Measurements from ENCODE around the gene CFAP73. TPM values are rescaled to one million over a fixed set of nuclear protein-coding genes. Genes with fewer than 3 reads are reported as not detected.
"Not testable (repeated sequence)": the region's sequence is repeated elsewhere in the genome, so short reads cannot be mapped to it uniquely, and the experiment has no call there.

CFAP73 gene
- total RNA-seq, 4 donors from 2014 or later: 1.0 to 2.6 (median 2.0) TPM

DNA sequence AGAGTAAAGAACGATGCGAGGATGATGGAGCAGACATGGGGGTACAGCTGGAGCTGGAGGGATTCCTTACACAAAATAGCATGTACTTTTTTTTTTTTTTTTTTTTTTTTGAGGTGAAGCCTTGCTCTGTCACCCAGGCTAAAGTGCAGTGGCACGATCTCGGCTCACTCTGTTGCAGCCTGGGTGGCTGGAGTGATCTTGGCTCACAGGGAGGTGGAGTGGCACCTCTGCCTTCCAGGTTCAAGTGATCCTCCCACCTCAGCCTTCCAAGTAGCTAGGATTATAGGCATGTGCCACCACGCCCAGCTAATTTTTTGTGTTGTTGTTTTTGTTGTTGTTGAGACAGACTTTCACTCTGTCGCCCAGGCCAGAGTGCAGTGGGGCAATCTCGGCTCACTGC lies 8.8 kb upstream of the CFAP73 start:
- H3K27ac ChIP-seq: peak overlapping the region; percentile 75
- DNase-seq (ENCODE audit: low spot score in 2 of 2): no peak
- peaks cover 21% of the 10 kb centered on the region for H3K4me1 ChIP-seq
- no peaks in the 10 kb centered on the region for H3K36me3 ChIP-seq
- TF ChIP-seq POLR2AphosphoS5 (IDR thresholded peaks at IDR 0.05) (no peak), EP300 (IDR thresholded peaks at IDR 0.05) (no peak), POLR2A (IDR thresholded peaks at IDR 0.05) (no peak)
- TF ChIP-seq, protein P1, sequence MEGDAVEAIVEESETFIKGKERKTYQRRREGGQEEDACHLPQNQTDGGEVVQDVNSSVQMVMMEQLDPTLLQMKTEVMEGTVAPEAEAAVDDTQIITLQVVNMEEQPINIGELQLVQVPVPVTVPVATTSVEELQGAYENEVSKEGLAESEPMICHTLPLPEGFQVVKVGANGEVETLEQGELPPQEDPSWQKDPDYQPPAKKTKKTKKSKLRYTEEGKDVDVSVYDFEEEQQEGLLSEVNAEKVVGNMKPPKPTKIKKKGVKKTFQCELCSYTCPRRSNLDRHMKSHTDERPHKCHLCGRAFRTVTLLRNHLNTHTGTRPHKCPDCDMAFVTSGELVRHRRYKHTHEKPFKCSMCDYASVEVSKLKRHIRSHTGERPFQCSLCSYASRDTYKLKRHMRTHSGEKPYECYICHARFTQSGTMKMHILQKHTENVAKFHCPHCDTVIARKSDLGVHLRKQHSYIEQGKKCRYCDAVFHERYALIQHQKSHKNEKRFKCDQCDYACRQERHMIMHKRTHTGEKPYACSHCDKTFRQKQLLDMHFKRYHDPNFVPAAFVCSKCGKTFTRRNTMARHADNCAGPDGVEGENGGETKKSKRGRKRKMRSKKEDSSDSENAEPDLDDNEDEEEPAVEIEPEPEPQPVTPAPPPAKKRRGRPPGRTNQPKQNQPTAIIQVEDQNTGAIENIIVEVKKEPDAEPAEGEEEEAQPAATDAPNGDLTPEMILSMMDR (IDR thresholded peaks at IDR 0.05): no peak
- no peaks in the 10 kb centered on the region for H3K9me3 ChIP-seq
- peaks cover 10% of the 10 kb centered on the region for H3K27me3 ChIP-seq
- H3K4me3 ChIP-seq: no peak overlapping the region
- WGBS: 59% methylated on average over 7 of the region's 7 CpGs

DNA sequence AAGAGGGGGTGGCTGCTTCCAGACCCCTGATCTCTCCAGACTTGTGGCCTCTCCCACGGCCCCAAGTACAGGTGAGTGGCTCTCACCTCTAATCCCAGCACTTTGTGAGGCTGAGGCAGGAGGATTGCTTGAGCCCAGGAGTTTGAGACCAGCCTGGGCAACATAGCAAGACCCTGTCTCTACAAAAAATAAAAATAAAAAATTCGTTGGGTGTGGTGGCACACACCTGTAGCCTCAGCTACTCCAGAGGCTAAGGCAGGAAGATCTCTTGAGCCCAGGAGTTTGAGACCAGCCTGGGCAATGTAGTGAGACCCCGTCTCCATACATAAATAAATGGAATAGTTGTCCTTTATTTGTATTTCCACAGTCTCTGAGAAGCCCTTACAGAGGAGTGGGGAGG lies 7.8 kb upstream of the CFAP73 start:
- H3K27ac ChIP-seq: peak overlapping the region; percentile 75
- peaks cover 17% of the 10 kb centered on the region for H3K4me1 ChIP-seq
- not testable (repeated sequence) for DNase-seq (ENCODE audit: low spot score in 2 of 2); H3K9me3 ChIP-seq; H3K36me3 ChIP-seq; H3K27me3 ChIP-seq; H3K4me3 ChIP-seq
- 76% methylated on average over 3 of the region's 3 CpGs for WGBS

DNA sequence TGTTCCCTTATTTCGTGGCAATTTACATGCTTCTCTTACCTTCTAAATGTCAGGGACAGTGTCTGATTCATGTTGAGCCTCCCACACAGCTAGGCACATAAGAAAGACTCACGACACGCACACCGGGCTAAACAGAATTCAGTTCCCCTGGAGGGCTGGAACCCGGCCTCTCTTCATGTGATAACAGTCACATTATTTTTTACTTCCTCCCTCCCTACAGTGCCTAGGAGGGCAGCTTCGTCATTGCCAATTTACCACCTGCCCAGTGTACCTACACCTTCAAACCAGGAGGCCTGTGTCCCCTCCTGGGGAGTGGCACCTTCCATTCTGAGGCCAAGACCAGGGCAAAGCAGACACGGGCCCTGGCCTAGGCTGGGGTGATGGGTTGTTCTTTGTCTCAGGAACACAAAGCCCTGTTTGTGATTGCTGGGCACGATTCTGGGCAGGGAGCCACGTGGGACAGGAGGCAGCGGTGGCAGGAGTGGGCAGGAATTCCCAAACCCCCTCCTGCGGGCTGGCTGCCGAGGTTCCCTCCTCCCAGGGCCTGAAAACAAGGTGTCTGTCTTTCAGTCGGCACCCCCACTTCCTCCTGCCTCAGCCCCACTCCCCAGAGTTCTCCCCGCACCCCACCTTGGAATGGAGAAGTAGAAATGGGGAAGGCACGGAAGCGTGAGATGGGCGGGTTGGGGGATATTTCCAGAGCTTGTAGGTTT lies 7.2 kb upstream of the CFAP73 start:
- no peak overlapping the region for H3K4me3 ChIP-seq
- H3K36me3 ChIP-seq: no peaks in the 10 kb centered on the region
- H3K27me3 ChIP-seq: peaks cover 6% of the 10 kb centered on the region
- TF ChIP-seq EP300 (IDR thresholded peaks at IDR 0.05) (no peak), POLR2A (IDR thresholded peaks at IDR 0.05) (no peak), POLR2AphosphoS5 (IDR thresholded peaks at IDR 0.05) (no peak)
- TF ChIP-seq, protein P1 (IDR thresholded peaks at IDR 0.05): no peak
- peaks cover 17% of the 10 kb centered on the region for H3K4me1 ChIP-seq
- H3K27ac ChIP-seq: peak overlapping the region; percentile 75
- peak in 1 of 2 donors; percentile 74 for DNase-seq (ENCODE audit: low spot score in 2 of 2)
- no peaks in the 10 kb centered on the region for H3K9me3 ChIP-seq
- 64% methylated on average over 17 of the region's 17 CpGs for WGBS

DNA sequence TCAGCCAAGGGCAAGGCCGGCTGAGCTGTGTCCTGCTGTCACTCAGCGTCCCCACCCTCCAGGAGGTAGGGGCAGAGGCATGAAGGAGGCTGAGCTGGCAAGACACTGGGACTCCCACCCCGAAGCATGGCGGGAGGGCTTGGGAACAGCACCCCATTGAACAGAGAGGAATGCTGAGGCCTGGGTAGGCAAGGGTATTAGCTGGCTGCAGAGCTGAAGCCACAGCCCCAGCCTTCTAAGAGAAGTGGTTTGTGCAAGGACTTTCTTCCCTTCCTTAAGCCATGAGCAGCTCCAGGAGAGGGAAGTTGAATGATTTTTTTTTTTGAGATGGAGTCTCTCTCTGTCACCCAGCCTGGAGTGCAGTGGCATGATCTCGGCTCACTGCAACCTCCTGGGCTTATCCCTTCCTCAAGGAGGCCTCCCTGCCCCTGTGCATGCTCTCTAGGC lies 6.6 kb upstream of the CFAP73 start:
- no peak overlapping the region for H3K4me3 ChIP-seq
- DNase-seq (ENCODE audit: low spot score in 2 of 2): no peak
- H3K4me1 ChIP-seq: peaks cover 17% of the 10 kb centered on the region
- H3K9me3 ChIP-seq: no peaks in the 10 kb centered on the region
- H3K27ac ChIP-seq: peak overlapping the region; percentile 75
- TF ChIP-seq POLR2A (IDR thresholded peaks at IDR 0.05) (no peak), EP300 (IDR thresholded peaks at IDR 0.05) (no peak), POLR2AphosphoS5 (IDR thresholded peaks at IDR 0.05) (no peak)
- TF ChIP-seq, protein P1 (IDR thresholded peaks at IDR 0.05): no peak
- 60% methylated on average over 3 of the region's 5 CpGs for WGBS
- H3K36me3 ChIP-seq: no peaks in the 10 kb centered on the region
- H3K27me3 ChIP-seq: peaks cover under 1% of the 10 kb centered on the region

DNA sequence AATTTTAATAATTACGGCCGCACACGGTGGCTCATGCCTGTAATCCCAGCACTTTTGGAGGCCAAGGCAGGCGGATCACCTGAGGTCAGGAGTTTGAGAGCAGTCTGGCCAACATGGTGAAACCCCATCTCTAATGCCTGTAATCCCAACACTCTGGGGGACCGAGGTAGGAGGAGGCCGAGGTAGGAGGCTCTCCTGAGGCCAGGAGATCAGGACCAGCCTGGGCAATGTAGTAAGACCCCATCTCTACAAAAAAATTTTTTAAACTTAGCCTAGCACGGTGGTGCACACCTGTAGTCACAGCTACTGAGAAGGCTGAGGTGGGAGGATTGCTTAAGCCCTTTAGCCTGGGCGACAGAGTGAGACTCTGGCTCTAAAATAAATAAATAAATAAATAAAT lies 5.6 kb upstream of the CFAP73 start:
- H3K4me3 ChIP-seq: no peak overlapping the region
- 86% methylated on average over 8 of the region's 8 CpGs for WGBS
- TF ChIP-seq EP300 (IDR thresholded peaks at IDR 0.05): no peak
- TF ChIP-seq POLR2A (IDR thresholded peaks at IDR 0.05): no peak
- TF ChIP-seq POLR2AphosphoS5 (IDR thresholded peaks at IDR 0.05): no peak
- TF ChIP-seq, protein P1 (IDR thresholded peaks at IDR 0.05): no peak
- no peaks in the 10 kb centered on the region for H3K36me3 ChIP-seq
- DNase-seq (ENCODE audit: low spot score in 2 of 2): no peak
- H3K27ac ChIP-seq: no peak overlapping the region
- peaks cover 17% of the 10 kb centered on the region for H3K4me1 ChIP-seq
- H3K27me3 ChIP-seq: no peaks in the 10 kb centered on the region
- H3K9me3 ChIP-seq: no peaks in the 10 kb centered on the region
